ENCODE measurements around the gene PXDC1. TPM values are rescaled to one million over a fixed set of nuclear protein-coding genes. Genes with fewer than 3 reads are reported as not detected.

PXDC1 gene
- total and polyA plus RNA-seq, 8 donors: 1.2 to 90.1 (median 35.3) TPM

DNA sequence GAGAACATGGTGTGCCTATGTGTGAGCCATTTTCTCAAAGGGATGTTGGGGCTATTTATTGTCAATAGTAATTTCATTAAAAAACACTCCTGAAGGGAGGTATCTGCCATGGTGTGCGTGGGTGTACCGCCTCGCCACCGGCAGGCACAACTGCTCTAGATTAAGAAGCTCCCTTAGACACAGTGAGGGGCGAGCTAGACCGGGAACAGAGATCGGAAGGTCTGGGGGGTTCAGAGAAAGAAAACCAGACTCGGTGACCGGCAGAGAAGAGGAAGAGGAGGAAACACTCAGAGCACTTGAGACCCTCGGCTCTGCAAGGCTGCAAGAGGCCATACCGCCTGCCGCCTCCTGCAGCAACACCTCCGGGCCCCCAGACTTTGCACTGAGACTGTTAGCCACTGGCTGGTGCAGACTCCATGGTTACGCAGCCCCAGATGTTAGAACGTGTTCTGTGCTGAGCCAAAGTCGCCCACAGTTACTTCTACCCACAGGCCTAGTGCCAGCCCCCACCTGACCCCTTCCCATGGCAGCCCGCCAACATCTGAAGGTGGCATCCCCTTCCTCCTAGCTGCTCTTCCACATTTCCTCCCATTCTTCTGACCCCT is 18.1 kb downstream of the PXDC1 start:
- WGBS, 5 donors: 85 to 90% (median 86%) methylated on average over 17 of the region's 17 CpGs
- H3K27ac ChIP-seq: no peak overlapping the region
- no peak for DNase-seq
- peaks cover 8 to 24% (median 14%) of the 10 kb centered on the region in 4 donors for H3K4me1 ChIP-seq
- intact Hi-C loops (cut with DNase I; ENCODE audit: low total_unique reads): loop anchor here (5.0 to 10.0 kb wide), 2 partner anchors 279 to 456 kb away; partner anchors contain the start of gene SLC22A23
- H3K4me3 ChIP-seq: no peak overlapping the region
- H3K36me3 ChIP-seq: peaks cover 36 to 85% (median 80%) of the 10 kb centered on the region in 4 donors
- H3K9me3 ChIP-seq: peaks cover 0 to 6% (median 2%) of the 10 kb centered on the region in 4 donors
- no peaks in the 10 kb centered on the region for H3K27me3 ChIP-seq
- TF ChIP-seq POLR2A (IDR thresholded peaks at IDR 0.05): no peak
- TF ChIP-seq, protein P1, sequence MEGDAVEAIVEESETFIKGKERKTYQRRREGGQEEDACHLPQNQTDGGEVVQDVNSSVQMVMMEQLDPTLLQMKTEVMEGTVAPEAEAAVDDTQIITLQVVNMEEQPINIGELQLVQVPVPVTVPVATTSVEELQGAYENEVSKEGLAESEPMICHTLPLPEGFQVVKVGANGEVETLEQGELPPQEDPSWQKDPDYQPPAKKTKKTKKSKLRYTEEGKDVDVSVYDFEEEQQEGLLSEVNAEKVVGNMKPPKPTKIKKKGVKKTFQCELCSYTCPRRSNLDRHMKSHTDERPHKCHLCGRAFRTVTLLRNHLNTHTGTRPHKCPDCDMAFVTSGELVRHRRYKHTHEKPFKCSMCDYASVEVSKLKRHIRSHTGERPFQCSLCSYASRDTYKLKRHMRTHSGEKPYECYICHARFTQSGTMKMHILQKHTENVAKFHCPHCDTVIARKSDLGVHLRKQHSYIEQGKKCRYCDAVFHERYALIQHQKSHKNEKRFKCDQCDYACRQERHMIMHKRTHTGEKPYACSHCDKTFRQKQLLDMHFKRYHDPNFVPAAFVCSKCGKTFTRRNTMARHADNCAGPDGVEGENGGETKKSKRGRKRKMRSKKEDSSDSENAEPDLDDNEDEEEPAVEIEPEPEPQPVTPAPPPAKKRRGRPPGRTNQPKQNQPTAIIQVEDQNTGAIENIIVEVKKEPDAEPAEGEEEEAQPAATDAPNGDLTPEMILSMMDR (IDR thresholded peaks at IDR 0.05): no peak
- no peak for TF ChIP-seq EP300 (IDR thresholded peaks at IDR 0.05)
- no peak for TF ChIP-seq POLR2AphosphoS5 (IDR thresholded peaks at IDR 0.05)

DNA sequence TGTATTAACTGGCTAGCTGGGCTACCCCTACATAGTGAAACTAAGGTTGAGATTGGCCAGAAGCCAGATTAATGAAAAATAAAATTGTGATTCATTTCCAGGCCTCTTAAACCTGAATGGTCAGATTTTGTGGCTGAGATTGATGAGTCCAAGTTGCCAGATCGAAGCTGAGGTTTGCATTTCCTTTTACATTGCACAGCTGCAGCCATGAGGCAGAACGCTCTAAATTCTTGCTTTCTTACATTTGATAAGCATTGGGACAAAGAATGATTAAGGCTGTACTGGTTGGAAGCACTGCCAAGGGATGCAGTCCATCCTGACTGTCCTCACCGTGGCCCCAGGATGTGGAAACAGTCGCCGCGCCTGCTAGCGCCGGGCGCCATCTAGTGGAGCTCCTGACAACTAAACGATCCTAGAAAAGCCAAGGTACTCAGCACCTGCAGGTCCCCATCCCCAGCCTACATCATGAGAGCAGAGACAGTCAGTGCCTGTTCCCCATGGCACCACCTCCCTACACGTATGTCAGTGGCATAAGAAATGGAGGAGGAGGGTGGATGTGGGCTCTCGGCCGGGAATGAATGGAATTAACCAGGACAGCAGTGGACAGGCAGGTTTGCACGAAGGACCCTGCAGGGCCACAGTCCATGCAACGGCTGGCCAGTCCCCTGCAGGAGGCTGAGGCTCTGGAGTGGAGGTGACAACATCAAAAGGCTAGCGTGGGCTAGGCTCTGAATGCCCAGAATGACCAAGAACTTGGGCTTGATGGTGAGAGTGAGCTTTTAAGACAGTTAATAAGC is 19.0 kb downstream of the PXDC1 start:
- WGBS, 5 donors: 21 to 29% (median 24%) methylated on average over 14 to 16 of the region's 16 CpGs
- intact Hi-C loops (cut with DNase I; ENCODE audit: low total_unique reads): loop anchor here (5.0 to 10.0 kb wide), 2 partner anchors 278 to 455 kb away; partner anchors contain the start of gene SLC22A23
- H3K4me3 ChIP-seq: no peak overlapping the region
- H3K27ac ChIP-seq: no peak overlapping the region
- peaks cover 33 to 85% (median 80%) of the 10 kb centered on the region in 4 donors for H3K36me3 ChIP-seq
- peak; percentile 79 to 90 for DNase-seq
- H3K9me3 ChIP-seq: peaks cover 0 to 6% (median 2%) of the 10 kb centered on the region in 4 donors
- peak in 1 of 3 donors; percentile 46 for TF ChIP-seq POLR2AphosphoS5 (IDR thresholded peaks at IDR 0.05)
- TF ChIP-seq, protein P1 (IDR thresholded peaks at IDR 0.05): peak in 5 of 7 experiments; percentile 64 to 78 (median 75)
- no peak for TF ChIP-seq POLR2A (IDR thresholded peaks at IDR 0.05)
- no peak for TF ChIP-seq EP300 (IDR thresholded peaks at IDR 0.05)
- H3K27me3 ChIP-seq: no peaks in the 10 kb centered on the region
- H3K4me1 ChIP-seq: peaks cover 8 to 24% (median 12%) of the 10 kb centered on the region in 4 donors

GRCh38 chr6:3731700-3732099 is 19.8 kb downstream of the PXDC1 start:
- peaks cover 33 to 85% (median 80%) of the 10 kb centered on the region in 4 donors for H3K36me3 ChIP-seq
- no peak for DNase-seq
- 67 to 81% (median 71%) methylated on average over 7 of the region's 7 CpGs for WGBS, 5 donors
- intact Hi-C loops (cut with DNase I; ENCODE audit: low total_unique reads): loop anchor here (5.0 to 10.0 kb wide), 2 partner anchors 277 to 454 kb away; partner anchors contain the start of gene SLC22A23
- peaks cover 8 to 24% (median 13%) of the 10 kb centered on the region in 4 donors for H3K4me1 ChIP-seq
- H3K9me3 ChIP-seq: peaks cover 0 to 6% (median 2%) of the 10 kb centered on the region in 4 donors
- H3K27ac ChIP-seq: no peak overlapping the region
- TF ChIP-seq, protein P1 (IDR thresholded peaks at IDR 0.05): no peak
- no peak for TF ChIP-seq POLR2AphosphoS5 (IDR thresholded peaks at IDR 0.05)
- TF ChIP-seq EP300 (IDR thresholded peaks at IDR 0.05): no peak
- no peak for TF ChIP-seq POLR2A (IDR thresholded peaks at IDR 0.05)
- H3K27me3 ChIP-seq: no peaks in the 10 kb centered on the region
- H3K4me3 ChIP-seq: no peak overlapping the region

DNA sequence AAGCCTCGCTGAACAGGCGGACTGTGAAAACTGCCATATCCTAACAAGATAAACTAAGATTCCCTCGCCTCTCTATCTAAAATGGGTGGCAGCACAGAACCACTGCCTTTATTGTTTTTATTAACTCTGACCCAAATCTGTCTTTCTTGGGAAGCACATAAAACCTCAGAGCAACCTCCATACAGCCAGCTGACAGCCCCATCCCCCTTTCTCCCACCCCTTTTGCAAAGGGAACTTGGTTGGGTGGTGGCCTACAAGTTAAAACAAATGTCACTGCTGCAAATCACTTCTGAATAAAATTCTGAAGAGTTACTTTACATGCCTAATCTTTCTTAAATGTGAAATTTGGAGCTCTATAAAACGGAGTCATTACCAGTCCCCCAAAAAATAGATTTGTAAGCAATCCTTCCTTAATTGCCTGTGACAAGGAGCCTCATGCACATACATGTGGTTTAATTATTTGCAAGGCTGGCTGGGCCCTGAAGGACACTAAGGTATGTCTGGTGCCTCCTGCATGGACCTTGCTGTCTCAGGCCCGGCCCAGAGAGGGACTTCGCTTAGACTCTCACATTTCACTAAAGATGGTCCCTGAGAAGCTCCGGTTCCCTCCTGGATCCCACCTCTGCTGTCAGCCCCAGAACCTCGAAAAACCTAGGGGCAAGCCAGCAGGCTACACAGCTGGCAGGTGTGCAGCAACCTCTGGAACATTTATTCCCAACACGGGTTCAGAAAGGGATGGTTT is 21.7 kb downstream of the PXDC1 start:
- no peak for TF ChIP-seq POLR2A (IDR thresholded peaks at IDR 0.05)
- TF ChIP-seq POLR2AphosphoS5 (IDR thresholded peaks at IDR 0.05): no peak
- TF ChIP-seq, protein P1 (IDR thresholded peaks at IDR 0.05): no peak
- no peak for TF ChIP-seq EP300 (IDR thresholded peaks at IDR 0.05)
- Histone ChIP-seq H3K36me3 (peaks cover 24 to 85% (median 80%) of the 10 kb centered on the region in 4 donors), H3K4me1 (peaks cover 8 to 25% (median 16%) of the 10 kb centered on the region in 4 donors), H3K27ac (no peak overlapping the region), H3K9me3 (no peaks in the 10 kb centered on the region), H3K4me3 (no peak overlapping the region), H3K27me3 (no peaks in the 10 kb centered on the region)
- WGBS, 5 donors: 89 to 93% (median 91%) methylated on average over 9 of the region's 9 CpGs
- no peak for DNase-seq
- intact Hi-C loops (cut with DNase I; ENCODE audit: low total_unique reads): loop anchor here (5.0 to 10.0 kb wide), 2 partner anchors 275 to 452 kb away; partner anchors contain the start of gene SLC22A23

All from stomach (tissue), 9 donors.